ENCODE results near the gene KIAA0930.

Gene KIAA0930

DNA sequence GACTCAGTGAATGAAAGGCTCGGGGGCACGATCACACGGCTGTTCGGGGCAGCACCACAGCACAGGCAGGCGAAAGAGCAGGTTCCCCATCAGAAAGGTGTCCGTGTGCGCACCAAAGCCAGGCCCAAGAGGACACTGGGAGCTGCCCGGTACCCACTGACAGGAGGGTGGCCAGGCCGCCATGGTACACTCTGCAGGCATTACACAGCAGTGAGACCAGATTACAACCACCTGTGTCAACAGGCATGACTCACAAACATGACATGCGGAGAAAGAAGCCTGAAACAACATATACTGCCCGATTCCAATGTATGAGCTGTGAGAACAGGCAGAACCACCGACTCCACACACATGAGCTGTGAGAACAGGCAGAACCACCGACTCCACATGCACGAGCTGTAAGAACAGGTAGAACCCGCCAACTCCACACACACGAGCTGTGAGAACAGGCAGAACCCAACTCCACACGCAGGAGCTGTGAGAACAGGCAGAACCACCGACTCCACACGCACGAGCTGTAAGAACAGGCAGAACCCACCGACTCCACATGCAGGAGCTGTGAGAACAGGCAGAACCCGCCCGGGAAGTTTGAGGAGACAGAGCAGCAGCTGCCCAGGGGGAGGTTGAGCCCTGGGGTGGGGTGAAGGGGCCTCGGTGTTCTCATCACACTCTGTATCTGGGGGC is 32.6 kb downstream of the KIAA0930 start:
- H3K27ac ChIP-seq = no peak overlapping the region
- no peak for TF ChIP-seq CTCF (IDR thresholded peaks at IDR 0.05)
- TF ChIP-seq ZFX (IDR thresholded peaks at IDR 0.05; ENCODE audit: borderline replicate concordance) = no peak

GRCh38 chr22:45207533-45207932 is 33.2 kb downstream of the KIAA0930 start:
- no peak for TF ChIP-seq CTCF (IDR thresholded peaks at IDR 0.05)
- TF ChIP-seq ZFX (IDR thresholded peaks at IDR 0.05; ENCODE audit: borderline replicate concordance) = no peak
- no peak overlapping the region for H3K27ac ChIP-seq

GRCh38 chr22:45206233-45206632 is 34.5 kb downstream of the KIAA0930 start:
- peak; percentile 11; the same call in 1 of the 2 replicates for TF ChIP-seq CTCF (IDR thresholded peaks at IDR 0.05)
- TF ChIP-seq ZFX (IDR thresholded peaks at IDR 0.05; ENCODE audit: borderline replicate concordance) = no peak
- no peak overlapping the region for H3K27ac ChIP-seq

GRCh38 chr22:45205276-45205925 is 35.3 kb downstream of the KIAA0930 start:
- TF ChIP-seq CTCF (IDR thresholded peaks at IDR 0.05) (no peak), ZFX (IDR thresholded peaks at IDR 0.05; ENCODE audit: borderline replicate concordance) (no peak)
- H3K27ac ChIP-seq = no peak overlapping the region

DNA sequence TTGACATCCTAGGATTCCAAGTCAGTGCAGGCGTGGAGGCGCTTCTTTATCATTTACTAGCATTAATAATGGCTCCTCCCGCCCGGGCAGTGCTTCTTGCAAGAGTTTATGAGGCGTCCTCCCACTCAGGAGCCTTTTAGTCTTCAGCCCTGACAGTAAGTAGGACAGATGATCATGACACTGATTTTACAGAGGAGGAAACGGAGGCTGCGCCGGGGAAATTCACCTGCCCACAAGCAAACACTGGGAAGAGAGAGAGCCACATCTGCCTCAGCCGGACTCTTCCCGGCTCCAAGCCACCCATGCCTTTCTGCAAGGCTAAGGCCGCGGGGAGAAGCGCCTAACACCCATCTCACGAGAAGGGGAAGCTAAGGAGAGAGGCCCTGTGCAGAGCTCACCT is 35.9 kb downstream of the KIAA0930 start:
- H3K27ac ChIP-seq = no peak overlapping the region
- TF ChIP-seq CTCF (IDR thresholded peaks at IDR 0.05) = no peak
- no peak for TF ChIP-seq ZFX (IDR thresholded peaks at IDR 0.05; ENCODE audit: borderline replicate concordance)

DNA sequence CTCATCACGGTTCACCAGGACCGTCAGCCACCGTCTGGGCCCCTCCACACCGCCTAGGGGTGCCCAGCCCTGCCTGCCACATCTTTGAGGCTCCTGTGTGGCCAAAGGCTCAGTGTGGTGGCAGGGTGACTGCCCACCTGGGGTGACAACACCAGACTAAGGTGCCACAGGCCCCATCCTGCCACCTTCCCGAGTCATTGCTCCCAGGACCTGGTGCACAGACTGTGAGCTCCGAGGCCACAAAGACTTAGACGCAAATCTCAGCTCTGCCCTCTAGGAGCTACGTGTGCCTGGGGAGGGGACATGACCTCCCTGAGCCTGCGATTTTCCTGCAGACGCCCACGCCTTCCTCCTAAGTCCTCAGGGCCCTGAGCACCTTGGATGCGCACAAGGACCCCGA is 36.5 kb downstream of the KIAA0930 start:
- no peak for TF ChIP-seq ZFX (IDR thresholded peaks at IDR 0.05; ENCODE audit: borderline replicate concordance)
- TF ChIP-seq CTCF (IDR thresholded peaks at IDR 0.05) = no peak
- no peak overlapping the region for H3K27ac ChIP-seq
